ENCODE data around the gene ASB8. TPM values are rescaled to one million over a fixed set of nuclear protein-coding genes. Genes with fewer than 3 reads are reported as not detected.
"Not testable (repeated sequence)": the region's sequence is repeated elsewhere in the genome, so short reads cannot be mapped to it uniquely, and the experiment has no call there.

The ASB8 gene
- total and polyA plus RNA-seq, 2 donors = 28.7 to 32.0 TPM

DNA sequence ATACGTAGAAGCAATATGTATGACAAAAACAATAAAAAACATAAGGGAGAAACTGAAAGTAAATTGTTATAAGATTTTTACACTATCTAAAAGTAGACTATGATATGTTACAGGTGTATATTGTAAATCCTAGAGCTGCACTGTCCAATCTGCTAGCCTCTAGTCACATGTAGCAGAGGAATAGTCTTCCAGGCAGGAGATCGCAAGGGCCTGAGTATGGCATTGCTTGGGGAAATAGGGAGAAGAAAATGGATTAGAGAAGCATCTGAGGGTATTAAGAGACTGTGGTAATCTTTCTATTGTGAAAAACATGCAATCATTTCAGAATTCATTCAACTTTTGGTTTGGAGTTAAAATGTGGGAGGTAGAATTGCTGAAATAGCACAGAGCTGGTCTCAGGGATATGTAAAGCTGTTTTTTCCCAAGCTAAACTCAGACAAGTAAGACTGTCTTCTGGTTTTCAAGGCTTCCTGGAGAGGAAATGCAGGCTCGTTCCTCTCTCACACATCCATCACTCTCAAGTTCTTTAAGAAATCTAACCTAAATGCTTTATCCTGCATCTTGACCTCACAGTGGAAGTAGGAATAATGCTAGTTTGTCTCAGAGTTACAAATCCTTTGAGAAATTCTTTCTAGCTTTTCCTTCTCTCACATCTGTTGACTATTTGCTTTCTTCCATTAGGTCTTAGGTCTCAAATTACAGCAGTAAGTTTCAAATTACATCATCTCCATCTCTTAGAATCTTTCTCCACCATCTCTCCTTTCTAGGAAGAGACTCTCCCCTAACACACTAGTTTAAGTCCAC lies 18.5 kb upstream of the ASB8 start:
- 53% methylated on average over 3 of the region's 3 CpGs for WGBS
- Histone ChIP-seq H3K36me3 (ENCODE audit: insufficient read depth) (no peaks in the 10 kb centered on the region), H3K4me3 (ENCODE audit: low read depth, low read length) (no peak overlapping the region), H3K27ac (ENCODE audit: low read depth) (no peak overlapping the region), H3K4me1 (ENCODE audit: insufficient read depth) (no peaks in the 10 kb centered on the region)
- DNase-seq (ENCODE audit: extremely low spot score) = no peak

DNA sequence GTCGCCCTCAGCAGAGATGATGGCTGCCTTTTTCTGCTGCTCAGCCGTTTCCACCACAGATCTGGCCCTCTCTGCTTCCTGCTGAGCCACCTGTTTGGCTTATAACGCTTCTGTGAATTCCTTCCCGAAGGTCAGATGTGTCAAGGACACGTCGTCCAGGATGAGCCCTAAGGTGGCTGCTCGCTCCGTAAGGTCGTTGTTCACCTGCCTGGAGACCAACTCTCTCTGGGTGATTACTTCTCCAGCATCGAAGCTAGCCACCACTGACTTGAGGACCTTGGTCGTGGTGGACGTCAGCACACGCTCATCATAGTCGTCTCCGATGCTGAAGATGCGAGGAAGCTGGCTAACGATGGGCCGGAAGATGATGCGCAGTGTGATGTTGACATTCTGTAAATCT lies 11.7 kb upstream of the ASB8 start:
- no peak for DNase-seq (ENCODE audit: extremely low spot score)
- H3K27ac ChIP-seq (ENCODE audit: low read depth) = no peak overlapping the region
- 89% methylated on average over 19 of the region's 19 CpGs for WGBS
- H3K4me1 ChIP-seq (ENCODE audit: insufficient read depth) = no peaks in the 10 kb centered on the region
- no peak overlapping the region for H3K4me3 ChIP-seq (ENCODE audit: low read depth, low read length)
- H3K36me3 ChIP-seq (ENCODE audit: insufficient read depth) = no peaks in the 10 kb centered on the region

DNA sequence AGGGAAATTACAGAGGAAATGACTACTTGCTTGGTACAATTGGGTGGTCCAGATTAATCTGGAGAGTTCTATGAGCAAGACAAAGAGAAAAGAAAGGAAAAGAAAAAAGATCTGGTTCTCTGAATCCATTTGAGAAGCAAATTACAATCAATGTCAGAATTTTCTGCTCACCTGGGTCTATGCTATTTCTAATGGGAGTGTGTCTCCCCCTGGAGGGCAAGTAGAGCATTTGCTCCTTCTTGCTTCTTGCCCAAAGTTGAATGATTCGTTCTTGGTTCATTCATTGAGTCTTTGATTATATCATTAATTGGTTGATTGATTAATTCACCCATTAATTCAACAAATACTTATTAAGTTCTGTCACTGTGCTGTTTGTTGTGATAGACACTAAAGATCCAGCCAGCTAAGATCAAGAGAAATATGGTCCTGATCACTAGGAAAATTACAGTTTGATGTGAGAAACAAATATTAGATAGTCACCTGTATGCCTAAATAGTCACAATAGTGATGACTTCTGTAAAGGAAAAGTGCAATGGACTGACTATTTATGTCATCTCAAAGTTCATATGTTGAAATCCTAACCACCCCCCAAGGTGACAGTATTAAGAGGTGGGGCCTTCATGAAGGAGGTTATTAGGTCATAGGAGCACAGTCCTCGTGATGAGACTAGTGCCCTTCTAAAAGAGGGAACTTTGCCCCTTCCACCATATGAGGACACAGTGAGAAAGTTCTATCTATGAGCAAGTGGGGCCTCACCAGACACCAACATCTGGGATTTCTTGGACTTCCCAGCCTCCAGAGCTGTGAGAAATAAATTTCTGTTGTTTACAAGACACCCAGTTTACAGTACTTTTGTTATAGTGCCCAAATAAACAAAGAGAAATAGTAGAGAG lies 8.0 kb upstream of the ASB8 start:
- WGBS = 16% methylated on average over 2 of the region's 2 CpGs
- Histone ChIP-seq H3K4me1 (ENCODE audit: insufficient read depth) (no peaks in the 10 kb centered on the region), H3K4me3 (ENCODE audit: low read depth, low read length) (no peak overlapping the region), H3K27ac (ENCODE audit: low read depth) (no peak overlapping the region), H3K36me3 (ENCODE audit: insufficient read depth) (no peaks in the 10 kb centered on the region)
- no peak for DNase-seq (ENCODE audit: extremely low spot score)

DNA sequence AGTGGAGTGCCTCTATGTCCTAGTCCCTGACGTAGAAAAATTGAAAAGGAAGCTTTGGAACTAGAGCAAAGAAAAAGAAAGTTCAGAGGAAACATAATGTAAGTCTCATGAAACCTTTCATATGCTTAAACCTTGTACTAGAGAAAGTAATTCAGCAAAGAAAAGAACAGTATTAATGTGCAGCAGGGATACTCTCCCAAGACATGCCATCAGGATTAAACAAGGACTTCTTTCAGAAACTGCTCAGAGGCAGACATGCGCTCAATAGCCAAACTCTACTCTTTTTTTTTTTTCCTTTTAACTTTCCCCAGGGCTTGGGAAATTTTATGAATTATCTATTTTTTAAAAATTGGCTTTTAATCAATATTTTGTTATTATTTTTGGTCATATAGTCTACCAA lies 7.1 kb upstream of the ASB8 start:
- DNase-seq (ENCODE audit: extremely low spot score) = no peak
- 69% methylated on average over 2 of the region's 2 CpGs for WGBS
- Histone ChIP-seq H3K36me3 (ENCODE audit: insufficient read depth) (no peaks in the 10 kb centered on the region), H3K27ac (ENCODE audit: low read depth) (no peak overlapping the region), H3K4me1 (ENCODE audit: insufficient read depth) (no peaks in the 10 kb centered on the region), H3K4me3 (ENCODE audit: low read depth, low read length) (no peak overlapping the region)

DNA sequence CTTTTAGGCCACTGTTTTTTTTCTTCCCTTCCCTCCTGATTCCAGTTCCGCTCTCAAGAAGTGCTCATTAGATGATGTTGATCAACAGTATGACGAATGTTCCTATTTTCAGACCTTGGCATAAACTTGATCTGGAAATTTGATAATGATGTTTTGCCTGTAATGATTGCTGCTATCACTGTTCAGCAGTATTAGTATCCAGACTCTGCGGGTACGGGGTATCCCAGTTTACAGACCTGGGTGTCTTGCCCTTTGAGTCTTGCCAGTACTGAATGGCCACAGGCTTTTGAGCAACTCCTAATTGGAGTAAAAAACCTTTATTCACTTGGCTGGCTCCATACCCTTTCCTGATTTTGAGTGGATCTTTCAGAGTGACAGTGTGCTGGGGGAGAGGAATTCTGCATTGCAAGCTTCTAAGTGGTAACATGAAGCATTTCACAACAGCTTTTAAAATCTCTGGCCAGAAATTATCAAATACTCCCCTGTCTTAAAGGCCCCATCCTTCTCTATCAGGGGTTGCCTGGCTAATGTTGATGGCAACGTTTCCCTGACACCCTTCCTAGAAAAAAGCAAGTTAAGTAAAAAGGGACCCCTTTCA lies 5.9 kb upstream of the ASB8 start:
- no peak for DNase-seq (ENCODE audit: extremely low spot score)
- H3K4me1 ChIP-seq (ENCODE audit: insufficient read depth) = no peaks in the 10 kb centered on the region
- WGBS = 68% methylated on average over 5 of the region's 5 CpGs
- H3K36me3 ChIP-seq (ENCODE audit: insufficient read depth) = no peaks in the 10 kb centered on the region
- no peak overlapping the region for H3K27ac ChIP-seq (ENCODE audit: low read depth)
- no peak overlapping the region for H3K4me3 ChIP-seq (ENCODE audit: low read depth, low read length)

DNA sequence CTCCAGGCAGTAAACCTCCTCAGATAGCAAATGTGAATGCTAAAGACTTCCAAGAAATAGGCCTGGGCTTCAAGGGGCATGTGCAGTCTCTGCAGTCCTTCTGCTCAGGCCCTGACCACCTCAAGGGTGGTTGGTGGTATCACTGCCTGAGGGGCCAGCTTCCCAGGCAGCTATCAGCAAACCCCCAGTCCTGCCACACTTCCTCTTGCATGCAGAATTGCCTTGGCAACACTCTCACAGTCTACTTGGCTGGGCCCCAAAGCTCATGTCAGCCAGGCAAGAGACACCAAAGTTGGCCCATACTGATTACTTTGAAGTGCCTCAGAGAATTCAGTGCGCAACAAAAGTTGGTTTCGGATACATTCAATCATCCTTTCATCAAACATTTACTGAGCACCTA lies 3.5 kb upstream of the ASB8 start:
- Histone ChIP-seq H3K36me3 (ENCODE audit: insufficient read depth) (no peaks in the 10 kb centered on the region), H3K4me1 (ENCODE audit: insufficient read depth) (no peaks in the 10 kb centered on the region), H3K4me3 (ENCODE audit: low read depth, low read length) (no peak overlapping the region), H3K27ac (ENCODE audit: low read depth) (no peak overlapping the region)
- WGBS = 56% methylated on average over 2 of the region's 2 CpGs
- no peak for DNase-seq (ENCODE audit: extremely low spot score)

DNA sequence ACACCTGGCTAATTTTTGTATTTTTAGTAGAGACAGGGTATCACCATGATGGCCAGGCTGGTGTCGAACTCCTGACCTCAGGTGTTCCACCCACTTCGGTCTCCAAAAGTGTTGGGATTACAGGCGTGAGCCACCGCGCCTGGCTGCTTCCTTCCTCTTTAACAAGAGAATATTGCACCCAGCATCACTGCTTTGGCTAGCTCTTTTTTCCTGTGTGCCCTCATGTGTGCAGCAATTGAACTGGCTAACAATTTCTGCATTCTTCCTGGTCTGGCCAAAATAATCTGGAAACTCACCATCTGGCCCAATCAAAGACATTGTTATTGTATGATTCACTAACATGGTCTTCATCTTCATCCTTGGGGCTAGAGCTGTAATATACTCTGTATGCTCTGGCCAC lies 2.7 kb upstream of the ASB8 start:
- 85% methylated on average over 5 of the region's 5 CpGs for WGBS
- Histone ChIP-seq H3K27ac (ENCODE audit: low read depth) (no peak overlapping the region), H3K4me1 (ENCODE audit: insufficient read depth) (no peaks in the 10 kb centered on the region), H3K36me3 (ENCODE audit: insufficient read depth) (no peaks in the 10 kb centered on the region), H3K4me3 (ENCODE audit: low read depth, low read length) (no peak overlapping the region)
- DNase-seq (ENCODE audit: extremely low spot score) = no peak

DNA sequence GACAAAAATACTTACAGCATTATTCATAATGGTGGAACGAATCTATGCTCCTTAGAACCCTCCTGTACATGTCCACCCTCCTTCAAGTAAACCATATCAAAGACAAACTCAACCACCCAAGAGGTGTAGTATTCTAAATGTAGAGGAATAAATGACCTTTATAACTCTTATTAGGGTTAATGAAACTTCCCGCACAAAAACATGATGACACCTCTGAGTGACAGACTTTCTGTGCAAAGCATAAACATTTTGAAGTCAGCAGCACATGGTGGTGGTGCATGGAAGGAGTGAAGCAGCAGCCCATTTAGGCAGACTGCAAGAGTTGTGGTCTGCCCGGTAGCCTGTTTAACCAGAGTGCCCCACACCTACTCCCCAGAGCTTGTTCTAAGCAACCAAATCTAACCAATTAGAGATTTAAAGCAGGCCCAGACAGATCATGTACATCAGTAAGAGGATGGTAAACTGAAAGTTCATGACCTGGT lies 615 bp upstream of the ASB8 start:
- 66% methylated on average over 3 of the region's 3 CpGs for WGBS
- Histone ChIP-seq H3K4me3 (ENCODE audit: low read depth, low read length) (peak overlapping the region; percentile 83), H3K27ac (ENCODE audit: low read depth) (peak overlapping the region; percentile 86), H3K4me1 (ENCODE audit: insufficient read depth) (no peaks in the 10 kb centered on the region), H3K36me3 (ENCODE audit: insufficient read depth) (no peaks in the 10 kb centered on the region)
- no peak for DNase-seq (ENCODE audit: extremely low spot score)

DNA sequence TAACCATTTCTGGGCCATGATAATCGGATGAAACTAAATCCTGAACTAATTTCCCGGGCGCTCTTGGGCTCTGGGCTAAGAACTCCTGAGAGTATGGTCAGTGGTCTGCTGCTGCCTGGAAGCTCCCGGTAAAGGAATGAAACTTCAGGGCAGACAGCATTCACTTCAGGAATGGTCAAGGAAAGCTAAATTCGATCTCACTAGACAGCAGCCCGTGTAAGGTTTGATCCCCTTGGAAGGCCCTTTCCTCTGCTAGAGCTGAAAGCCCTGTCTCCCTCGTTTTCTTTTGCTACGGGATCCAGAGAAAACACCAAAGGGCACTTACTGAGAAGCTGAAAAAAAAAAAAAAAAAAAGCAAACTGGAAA lies 680 bp downstream of the ASB8 start:
- H3K36me3 ChIP-seq (ENCODE audit: insufficient read depth) = no peaks in the 10 kb centered on the region
- H3K4me3 ChIP-seq (ENCODE audit: low read depth, low read length) = peak overlapping the region; percentile 83
- no peaks in the 10 kb centered on the region for H3K4me1 ChIP-seq (ENCODE audit: insufficient read depth)
- no peak for DNase-seq (ENCODE audit: extremely low spot score)
- no peak overlapping the region for H3K27ac ChIP-seq (ENCODE audit: low read depth)
- WGBS = 26% methylated on average over 8 of the region's 8 CpGs

DNA sequence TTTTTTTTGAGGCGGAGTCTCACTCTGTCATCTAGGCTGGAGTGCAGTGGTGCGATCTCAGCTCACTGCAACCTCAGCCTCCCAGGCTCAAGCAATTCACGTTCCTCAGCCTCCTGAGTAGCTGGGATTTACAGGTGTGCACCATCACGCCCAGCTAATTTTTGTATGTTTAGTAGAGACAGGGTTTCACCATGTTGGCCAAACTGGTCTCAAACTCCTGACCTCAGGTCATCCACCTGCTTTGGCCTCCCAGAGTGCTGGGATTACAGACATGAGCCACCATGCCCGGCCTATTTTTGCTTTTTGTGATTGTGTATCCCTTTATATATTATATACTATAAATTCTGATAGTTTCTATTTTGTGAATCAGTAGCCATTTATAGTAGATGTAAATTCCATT lies 1.5 kb downstream of the ASB8 start:
- not testable (repeated sequence) for H3K27ac ChIP-seq (ENCODE audit: low read depth); H3K4me3 ChIP-seq (ENCODE audit: low read depth, low read length); H3K4me1 ChIP-seq (ENCODE audit: insufficient read depth); H3K36me3 ChIP-seq (ENCODE audit: insufficient read depth); DNase-seq (ENCODE audit: extremely low spot score)
- 97% methylated on average over 5 of the region's 5 CpGs for WGBS

DNA sequence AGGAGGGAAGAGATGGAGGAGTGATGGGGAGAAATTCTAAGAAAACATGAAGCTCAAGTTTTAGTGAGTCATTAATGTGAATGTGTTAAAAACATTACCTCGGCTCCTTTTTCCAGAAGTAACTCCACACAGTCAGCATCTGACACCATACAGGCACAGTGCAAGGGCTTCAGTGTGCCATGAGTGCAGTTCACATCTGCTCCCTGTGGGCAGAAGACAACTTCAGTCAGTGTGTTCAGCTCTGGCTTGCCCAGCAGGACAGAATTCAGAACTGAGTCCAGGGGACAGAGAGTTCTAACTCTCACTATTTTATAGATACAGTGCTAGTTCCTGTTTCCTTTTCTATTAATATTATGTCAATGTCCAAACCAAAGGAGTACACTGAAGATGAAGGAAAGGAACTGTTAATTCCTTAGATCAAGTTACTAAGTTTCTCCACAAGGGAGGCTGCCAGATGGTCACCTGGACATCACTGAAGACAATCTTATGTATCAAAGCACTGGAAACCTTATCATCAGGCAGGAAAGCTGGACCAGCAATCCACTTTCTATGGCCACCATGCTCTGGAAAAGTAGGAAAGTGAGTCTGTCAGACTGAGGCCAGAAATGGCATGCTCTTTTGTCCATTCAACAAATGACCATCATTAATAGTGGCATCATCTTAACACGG lies 6.1 kb downstream of the ASB8 start:
- H3K27ac ChIP-seq (ENCODE audit: low read depth) = no peak overlapping the region
- no peak for DNase-seq (ENCODE audit: extremely low spot score)
- no peaks in the 10 kb centered on the region for H3K4me1 ChIP-seq (ENCODE audit: insufficient read depth)
- H3K4me3 ChIP-seq (ENCODE audit: low read depth, low read length) = no peak overlapping the region
- 67% methylated on average over 2 of the region's 2 CpGs for WGBS
- H3K36me3 ChIP-seq (ENCODE audit: insufficient read depth) = peaks cover 14% of the 10 kb centered on the region

DNA sequence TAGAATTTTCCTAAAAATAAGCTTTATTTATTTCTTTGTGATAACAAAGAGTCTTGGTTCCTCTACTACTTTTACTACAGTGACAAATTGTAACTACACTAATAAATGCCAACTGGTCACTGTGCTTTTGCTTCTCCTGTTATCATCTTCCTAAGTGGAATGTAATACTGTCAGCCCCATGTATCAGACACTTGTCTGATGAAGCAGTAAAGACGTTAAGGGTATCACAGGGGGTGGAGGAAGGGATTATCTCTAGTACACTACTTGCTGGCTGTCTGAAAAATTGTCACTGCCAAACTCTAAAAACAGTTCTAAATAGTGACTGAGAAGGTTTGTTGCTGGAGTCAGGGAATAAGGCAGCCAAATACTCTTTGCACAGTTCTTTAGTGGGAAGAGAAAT lies 11.3 kb downstream of the ASB8 start:
- no peak for DNase-seq (ENCODE audit: extremely low spot score)
- H3K4me1 ChIP-seq (ENCODE audit: insufficient read depth) = no peaks in the 10 kb centered on the region
- no peak overlapping the region for H3K4me3 ChIP-seq (ENCODE audit: low read depth, low read length)
- H3K36me3 ChIP-seq (ENCODE audit: insufficient read depth) = peaks cover 16% of the 10 kb centered on the region
- H3K27ac ChIP-seq (ENCODE audit: low read depth) = no peak overlapping the region
- 28% methylated on average over 1 of the region's 1 CpG for WGBS

DNA sequence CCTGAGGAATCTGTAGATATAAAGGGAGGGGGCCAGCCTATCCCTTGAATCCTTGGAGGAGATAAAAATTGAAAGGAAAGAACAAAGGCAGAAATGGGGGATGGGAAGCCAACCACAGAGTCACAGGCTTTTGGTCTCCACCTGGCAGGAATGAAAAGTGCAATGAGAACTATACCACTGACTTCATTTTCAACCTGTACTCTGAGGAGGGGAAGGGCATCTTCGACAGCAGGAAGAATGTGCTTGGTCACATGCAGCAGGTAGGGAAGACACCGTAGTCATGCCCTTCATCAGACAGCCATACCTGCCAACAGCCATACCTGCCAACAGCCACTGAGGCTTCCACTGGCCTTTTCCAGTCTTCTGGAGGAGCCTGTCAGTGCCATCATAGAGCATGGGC lies 13.4 kb downstream of the ASB8 start:
- 93% methylated on average over 2 of the region's 2 CpGs for WGBS
- Histone ChIP-seq H3K27ac (ENCODE audit: low read depth) (no peak overlapping the region), H3K4me3 (ENCODE audit: low read depth, low read length) (no peak overlapping the region), H3K36me3 (ENCODE audit: insufficient read depth) (peaks cover 11% of the 10 kb centered on the region), H3K4me1 (ENCODE audit: insufficient read depth) (no peaks in the 10 kb centered on the region)
- no peak for DNase-seq (ENCODE audit: extremely low spot score)
